NOMO-1 treated with dmso at 0.1 percent for 144 hours (cell line): ENCODE results near the gene COL1A1.
A peak's percentile ranks its signal among the peaks of the same experiment; 100 is the strongest.

Experiments used
- DNase-seq: peaks from one replicate; lab custom pipeline; 2025; ENCODE audit not compliant: unreplicated experiment; lab: John Stamatoyannopoulos, UW

COL1A1 gene

DNA sequence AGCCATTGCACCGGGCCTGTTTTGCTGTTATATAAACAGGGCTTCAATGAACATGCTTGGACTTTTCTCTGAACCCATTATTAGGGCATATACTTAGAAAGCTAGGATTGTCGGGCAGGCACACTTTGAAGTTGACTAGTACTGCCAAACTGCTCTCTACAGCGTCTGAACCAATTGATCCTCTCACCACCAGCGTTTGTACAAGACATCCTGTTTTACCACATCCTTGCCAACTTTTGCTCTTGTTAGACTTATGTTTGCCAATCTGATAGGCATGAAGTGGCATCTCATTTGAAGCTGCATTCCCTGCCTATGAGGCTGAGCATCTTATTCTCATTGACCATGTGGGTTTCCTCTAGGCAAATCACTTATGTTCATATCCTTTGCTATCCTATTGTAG lies 43.5 kb downstream of the COL1A1 start:
- no peak for DNase-seq

DNA sequence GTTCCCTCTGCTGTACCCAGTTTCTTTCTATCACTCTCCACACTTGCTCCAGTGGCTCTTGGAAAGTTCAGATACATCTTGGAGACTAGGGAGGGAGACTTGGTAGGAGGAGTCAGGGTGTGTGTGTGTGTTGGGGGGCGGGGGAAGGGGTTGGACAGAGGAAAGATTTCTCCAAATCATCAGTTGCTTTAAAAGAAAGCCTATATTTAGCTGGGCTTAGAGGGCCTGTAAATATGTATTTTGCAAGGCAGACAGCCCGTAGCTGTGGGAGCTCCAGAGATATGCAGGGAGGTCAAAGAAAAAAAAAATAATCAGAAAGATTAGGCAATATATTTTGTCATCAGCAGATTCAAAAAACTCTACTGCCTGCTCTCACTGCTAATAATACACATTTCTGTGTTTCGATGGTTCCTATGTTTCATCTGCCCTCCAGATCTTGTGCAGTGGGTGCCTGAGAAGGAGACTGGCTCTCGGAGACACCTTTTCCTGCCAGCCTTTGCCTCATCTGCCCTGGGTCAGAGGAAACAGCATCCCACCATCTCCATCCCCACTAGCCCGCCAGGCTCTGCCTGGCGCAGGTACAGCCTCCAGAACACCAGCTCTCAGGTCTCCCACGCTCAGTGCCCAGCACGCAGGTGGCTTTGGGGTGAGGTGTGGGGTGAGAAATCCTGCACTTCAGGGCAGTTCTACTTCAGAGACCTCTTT lies 46.2 kb downstream of the COL1A1 start:
- DNase-seq: no peak

- DNase-seq: no peak
Observed at GRCh38 chr17:50154604-50155003, 46.8 kb downstream of the COL1A1 start.

- no peak for DNase-seq
Observed at GRCh38 chr17:50153650-50154575, 47.5 kb downstream of the COL1A1 start.

- no peak for DNase-seq
Observed at GRCh38 chr17:50152736-50153135, 48.7 kb downstream of the COL1A1 start.

DNA sequence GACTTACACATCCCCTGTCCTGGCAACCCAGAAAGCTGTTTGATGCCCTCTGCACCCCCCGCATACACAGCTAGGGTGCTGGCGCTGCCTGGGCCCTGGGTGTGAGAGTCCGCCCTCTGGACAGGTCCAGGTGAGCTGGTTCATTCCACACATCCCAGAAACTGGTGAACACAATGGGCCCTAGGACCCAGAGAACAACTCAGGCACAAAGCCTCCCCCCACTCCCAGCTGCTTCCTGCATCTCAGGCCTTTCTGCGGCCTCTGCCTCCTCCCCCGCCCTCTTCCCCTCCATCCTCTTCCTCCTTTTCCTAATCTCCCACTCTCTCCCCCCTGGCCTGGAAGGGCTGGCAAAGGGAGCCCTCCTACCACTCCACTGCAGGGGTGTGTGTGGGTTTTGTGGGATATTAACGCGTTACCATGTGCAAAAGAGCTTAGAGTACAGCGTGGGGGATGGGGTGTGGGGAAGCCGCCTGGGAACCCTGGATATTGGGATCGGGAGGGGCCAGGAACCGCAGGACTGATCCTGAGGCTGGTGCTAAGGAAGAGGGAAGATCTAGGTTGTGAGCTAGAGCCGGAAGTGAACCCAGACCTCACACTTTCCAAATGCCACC lies 49.4 kb downstream of the COL1A1 start:
- DNase-seq: peak; percentile 74

DNA sequence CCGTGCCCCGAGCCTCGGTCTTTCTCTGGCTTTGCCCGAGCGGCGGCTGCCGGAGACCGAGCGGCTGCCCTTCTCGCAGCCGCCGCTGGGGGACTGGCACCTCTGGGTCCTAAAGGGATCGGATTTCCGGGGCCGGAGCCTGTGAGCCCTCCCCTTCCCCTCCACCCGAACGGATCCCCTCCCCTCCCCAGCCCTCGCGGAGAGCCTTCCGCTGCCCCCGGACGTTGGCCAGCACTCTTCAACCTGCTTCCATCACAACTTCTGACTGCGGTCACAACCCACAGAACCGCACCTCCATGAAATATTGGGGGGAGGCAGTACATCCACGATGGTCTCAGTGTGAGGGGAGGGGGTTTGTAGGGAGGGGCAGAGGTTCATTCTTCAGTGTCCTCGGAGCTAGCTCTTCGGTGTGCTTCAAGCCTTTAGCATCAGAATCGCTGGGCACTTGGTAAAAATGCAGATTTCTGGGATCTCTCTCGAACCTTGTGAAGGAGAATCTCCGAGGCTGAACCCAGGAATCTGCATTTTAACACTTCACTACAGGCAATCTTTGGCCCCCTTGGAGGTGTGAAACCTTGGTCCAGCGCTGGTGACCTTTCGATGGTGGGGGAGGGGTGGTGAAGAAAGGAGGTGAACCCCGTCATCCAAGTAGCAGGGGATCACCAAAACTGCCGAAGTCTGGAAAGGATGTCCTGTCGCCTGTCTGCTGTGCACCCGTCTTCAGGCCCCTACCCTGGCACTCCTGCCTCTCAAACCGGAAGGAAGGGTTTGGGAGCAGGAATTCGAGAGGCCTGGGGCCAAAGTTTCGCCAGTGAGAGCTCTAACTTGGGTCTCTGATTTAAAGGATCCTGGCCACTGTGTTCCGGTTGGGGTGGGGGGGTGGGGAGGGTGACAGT lies 50.1 kb downstream of the COL1A1 start:
- DNase-seq: peak; percentile 93

DNA sequence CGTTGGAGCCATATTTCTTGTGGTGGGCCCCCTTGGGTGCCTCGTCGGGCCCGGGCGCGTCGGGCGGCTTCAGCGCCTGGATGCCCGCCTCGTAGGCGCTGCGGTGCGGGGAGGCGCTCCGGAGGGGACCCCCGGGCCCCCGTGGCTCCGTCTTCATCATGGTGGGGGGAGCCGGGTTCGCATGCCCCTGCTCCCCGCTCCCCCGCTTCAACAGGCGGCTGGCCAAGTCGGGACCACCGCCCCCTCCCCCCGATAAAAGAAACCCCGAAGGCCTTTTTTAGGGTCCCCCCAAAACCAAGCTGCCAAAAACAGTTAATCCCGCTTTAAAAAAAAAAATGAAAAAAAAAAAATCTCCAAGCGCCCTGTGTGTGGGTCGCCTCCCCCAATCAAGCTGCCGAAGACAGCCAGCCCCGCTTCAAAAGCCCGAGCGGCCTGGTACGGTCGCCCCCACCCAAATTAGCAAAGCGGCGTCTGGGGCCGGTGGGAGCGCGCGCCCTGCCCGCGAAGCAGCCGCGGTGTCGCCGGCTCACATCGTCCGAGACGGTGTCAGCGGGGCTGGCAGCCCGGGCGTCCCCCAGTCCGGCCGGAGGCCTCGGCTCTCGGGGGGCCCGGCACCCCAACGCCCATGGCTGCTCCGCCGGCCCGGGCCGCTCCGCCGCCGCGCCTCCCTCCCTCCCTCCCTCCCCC lies 50.9 kb downstream of the COL1A1 start, which contains the start of gene PPP1R9B:
Gene PPP1R9B, minus strand, starts transcription at position 324 of the 687 bp plus-strand sequence. Its CDS starts 164 bp downstream, at position 160.
- no peak for DNase-seq

DNA sequence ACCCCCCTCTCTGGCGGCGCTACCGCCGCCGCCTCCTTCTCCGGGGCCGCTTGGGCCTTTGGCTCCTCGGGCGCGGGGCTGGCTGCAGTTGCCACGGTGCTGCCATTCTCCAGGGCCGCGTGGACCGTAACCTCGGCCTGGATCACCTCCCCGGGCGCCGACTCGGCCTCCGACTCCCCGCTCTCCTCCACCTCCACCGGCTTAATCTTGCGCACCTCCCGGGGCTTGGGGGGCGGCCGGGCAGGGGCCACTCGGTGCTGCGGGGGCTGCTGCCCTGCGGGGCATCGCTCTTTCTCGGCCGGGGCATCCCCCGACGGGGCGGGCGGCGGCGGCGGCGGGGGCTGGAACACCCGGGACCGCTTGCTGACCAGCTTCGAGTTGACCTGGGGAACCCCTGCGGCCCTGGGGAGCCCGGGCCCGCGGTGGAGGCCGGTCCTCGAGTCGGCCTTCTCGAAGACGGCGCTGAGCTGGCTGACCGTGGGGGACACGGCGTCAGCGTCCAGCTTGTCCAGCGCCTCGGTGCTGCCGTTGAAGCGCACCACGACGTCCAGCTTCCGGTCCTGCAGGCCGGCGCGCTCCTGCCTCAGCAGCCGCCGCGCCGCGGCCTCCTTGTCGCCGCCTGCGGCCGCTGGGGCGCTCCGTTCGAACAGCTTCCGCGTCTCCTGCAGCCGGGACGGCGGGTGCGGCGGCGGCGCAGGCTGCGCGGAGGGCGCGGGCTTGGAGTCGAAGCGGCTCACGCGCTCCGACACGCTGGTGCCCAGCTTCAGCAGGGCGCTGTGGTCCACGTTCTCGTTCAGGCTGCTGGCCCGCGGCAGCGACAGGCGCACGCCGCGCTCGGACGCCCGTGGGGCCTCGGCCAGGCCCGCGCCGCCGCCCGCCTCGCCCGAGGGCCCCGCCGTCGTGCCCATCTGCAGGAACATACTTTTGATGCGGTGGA lies 51.7 kb downstream of the COL1A1 start:
- no peak for DNase-seq

DNA sequence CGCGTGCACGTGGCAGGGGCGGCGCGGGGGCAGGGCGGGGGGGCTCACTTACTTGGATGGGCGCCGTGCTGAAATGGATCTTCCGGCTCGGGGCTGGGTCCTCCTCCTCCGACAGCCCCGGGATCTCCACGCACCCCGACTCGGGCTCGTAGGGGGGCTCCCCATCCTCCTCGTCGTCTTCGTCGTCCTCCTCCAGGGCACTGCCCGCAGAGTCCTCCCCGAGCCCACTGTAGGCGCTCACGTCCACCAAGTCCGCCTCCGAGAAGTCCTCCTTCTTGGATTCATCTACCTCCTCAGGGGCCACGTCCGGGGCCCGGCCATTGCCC lies 52.4 kb downstream of the COL1A1 start:
- no peak for DNase-seq

DNA sequence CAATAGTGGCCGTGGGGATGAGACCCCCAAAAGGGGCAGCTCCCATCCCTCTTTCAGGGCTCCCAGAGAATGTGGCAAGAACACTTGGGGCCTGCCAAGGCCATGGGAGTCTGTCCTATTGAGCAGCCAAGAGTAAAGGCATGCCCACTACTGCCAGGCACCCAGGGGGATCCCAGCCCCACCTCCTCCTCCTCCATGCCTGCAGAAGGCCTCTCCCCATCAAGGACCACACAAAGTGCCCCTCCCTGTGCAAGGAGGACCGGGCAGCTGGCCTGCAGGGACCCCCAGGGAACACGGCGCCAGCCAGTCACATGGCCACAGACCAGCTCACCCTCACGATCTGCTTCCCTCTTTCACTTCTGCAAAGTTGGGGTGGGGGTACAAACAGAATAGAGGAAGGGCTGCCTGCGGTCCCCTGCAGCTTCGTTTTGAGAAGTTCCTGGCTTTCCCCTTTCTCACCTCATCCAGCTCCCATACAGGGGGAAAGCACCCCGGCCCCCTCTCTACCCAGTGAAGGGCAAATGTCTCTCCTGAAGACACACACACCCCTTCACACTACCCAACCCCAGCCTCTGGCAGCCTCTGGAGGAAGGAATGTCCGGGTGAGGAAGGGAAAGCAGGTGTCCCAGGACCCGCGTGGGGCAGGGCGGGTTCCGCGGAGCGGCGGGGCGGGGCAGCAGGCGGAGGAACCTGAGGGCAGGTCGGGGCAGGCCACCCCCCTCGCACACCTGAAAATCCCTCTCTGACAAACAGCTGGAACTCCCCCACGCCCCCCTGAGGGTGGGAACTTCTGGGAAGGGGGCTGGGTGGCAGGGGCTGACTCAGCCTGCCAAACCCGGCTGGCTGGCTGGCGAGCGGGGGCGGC lies 53.0 kb downstream of the COL1A1 start:
- DNase-seq: peak; percentile 97

DNA sequence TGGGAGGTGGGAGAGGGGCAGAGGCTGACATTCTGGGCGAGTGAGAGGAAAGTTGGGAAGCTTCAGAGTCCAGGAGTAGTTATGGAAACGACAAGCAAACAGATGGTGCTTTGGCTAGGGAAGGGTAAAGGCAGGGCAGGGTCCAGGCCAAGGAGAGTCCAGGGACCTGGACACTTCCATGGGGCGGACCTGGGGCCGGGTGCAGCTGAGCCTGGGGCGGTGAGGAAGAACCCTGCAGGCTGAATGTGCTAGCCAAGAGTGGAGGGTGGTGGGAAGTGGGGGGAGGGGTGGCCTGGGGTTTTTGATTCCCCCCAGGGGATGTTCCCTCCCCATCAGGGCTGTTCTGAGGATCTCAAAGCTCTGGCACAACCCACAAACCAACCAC lies 53.6 kb downstream of the COL1A1 start:
- no peak for DNase-seq

DNA sequence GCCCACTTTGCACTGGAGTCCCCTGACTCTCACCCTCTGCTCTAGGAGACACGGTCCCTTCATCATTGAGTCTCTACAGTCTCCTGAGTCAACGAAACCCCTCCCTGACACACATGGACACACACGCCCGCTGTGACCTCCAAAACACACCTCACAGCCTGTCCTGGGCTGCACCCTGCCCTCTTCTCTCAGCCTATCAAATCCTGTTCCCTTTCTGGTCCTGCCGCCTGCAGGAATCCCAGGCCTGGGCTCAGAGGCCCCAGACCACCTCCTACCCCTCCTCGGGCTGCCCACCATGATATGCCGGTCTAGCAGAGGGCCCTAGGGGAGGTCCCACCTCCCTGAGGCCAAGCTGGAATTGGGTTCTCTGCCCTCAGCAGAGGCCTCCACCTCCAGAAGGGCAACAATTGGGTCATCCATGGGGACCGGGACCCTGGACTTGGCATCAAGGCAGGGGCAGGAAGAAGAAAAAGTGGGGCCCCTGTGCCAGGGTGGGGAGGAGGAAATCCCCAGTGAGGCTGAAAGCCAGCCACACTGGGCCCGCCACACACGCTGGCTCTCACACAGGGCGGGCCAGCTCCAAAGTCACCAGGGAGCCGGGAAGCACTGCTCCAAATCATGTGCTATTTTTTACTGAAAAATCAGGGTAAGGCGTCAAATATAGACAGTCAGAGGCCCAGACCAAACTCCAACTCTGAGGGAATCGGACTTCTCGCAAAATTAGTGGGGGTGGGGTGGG lies 54.3 kb downstream of the COL1A1 start:
- DNase-seq: no peak

GRCh38 chr17:50146230-50146926 lies 55.1 kb downstream of the COL1A1 start:
- no peak for DNase-seq

GRCh38 chr17:50145532-50146229 lies 55.8 kb downstream of the COL1A1 start:
- no peak for DNase-seq

DNA sequence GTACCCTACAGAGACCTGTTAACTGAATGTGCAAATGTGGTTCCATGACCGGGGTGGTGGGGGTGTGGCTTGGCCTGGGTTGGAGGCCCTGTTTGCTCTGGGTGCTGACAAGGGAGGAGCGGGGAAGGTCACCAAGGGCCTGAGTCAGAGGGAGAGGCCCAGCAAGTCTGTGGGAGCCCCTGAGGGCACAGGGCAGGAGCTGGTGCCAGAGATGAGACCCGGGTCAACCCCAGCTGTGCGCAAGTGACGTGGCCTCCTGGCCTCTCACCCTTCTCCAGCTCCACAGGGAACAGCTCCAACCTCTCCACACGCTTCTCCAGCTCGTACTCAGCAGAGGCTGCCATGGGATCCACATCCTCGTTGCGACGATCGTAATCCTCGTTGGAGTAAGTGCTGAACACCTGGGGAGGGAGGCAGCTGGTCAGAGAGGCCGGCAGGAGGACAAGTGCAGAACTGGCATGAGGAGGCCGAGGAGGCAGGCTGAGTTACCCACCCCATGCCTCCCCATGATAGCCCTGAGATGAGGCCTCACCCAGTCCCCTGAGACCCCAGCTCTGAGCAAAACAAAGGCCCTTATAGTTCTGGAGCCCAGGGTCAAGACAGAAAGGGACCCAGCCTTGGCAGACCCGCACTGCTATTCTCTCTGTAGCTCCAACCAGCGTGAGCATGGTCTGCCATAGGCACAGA lies 56.4 kb downstream of the COL1A1 start:
- no peak for DNase-seq
